Calu3 (cell line): ENCODE measurements around the gene SYPL1. TPM values are rescaled to one million over a fixed set of nuclear protein-coding genes. Genes with fewer than 3 reads are reported as not detected.

Experiments used
- BruUV-seq: library from RNA; stranded (reverse); fragments of 400-500 nt; replicated peaks from 2 replicates; lab custom pipeline; 2021; lab: Mats Ljungman, UMichigan
- CTCF ChIA-PET: fragments of 300-600 bp; sonication (Branson Sonifier 250); formaldehyde crosslinking; loops from one replicate; lab custom pipeline; 2022; ENCODE audit warnings: antibody characterized with exemption; lab: Charles Lee
- DNase-seq: peaks from one replicate; pipeline ENCODE4 v3.0.0; 2022
- H3K27ac Mint-ChIP-seq: one replicate; pipeline ENCODE4 v1.8.0; 2022; ENCODE audit warnings: mixed read lengths; ENCODE audit not compliant: unreplicated experiment
- H3K27me3 Mint-ChIP-seq: one replicate; pipeline ENCODE4 v1.8.0; 2022; ENCODE audit warnings: mixed read lengths; ENCODE audit not compliant: unreplicated experiment
- H3K36me3 Mint-ChIP-seq: one replicate; pipeline ENCODE4 v1.8.0; 2022; ENCODE audit warnings: mild to moderate bottlenecking, moderate library complexity, mixed read lengths; ENCODE audit not compliant: insufficient read depth, unreplicated experiment
- H3K4me1 Mint-ChIP-seq: one replicate; pipeline ENCODE4 v1.8.0; 2022; ENCODE audit warnings: mild to moderate bottlenecking, low read depth, mixed read lengths; ENCODE audit not compliant: unreplicated experiment
- H3K4me3 Mint-ChIP-seq: one replicate; pipeline ENCODE4 v1.8.0; 2022; ENCODE audit warnings: mild to moderate bottlenecking, low read depth, moderate library complexity, mixed read lengths; ENCODE audit not compliant: unreplicated experiment
- H3K9me3 Mint-ChIP-seq: one replicate; pipeline ENCODE4 v1.8.0; 2022; ENCODE audit warnings: low read depth, mixed read lengths; ENCODE audit not compliant: unreplicated experiment
- CTCF ChIP-seq: fragments of 200-600 bp; IDR thresholded peaks from one replicate; pipeline ENCODE4 v1.8.0; 2022; ENCODE audit warnings: antibody characterized with exemption; ENCODE audit not compliant: unreplicated experiment
- intact Hi-C: fragments of 100-400 bp; cut with micrococcal nuclease; formaldehyde crosslinking; loops from one replicate; pipeline ENCODE4 v1.10.0; 2022; ENCODE audit not compliant: unreplicated experiment
- total RNA-seq: library from RNA; stranded (reverse); gene quantifications from 2 replicates; pipeline ENCODE4 v1.2.3, GENCODE V29; 2022

Gene SYPL1
- total RNA-seq, 1 experiment from 2014 or later = 88.3 TPM

DNA sequence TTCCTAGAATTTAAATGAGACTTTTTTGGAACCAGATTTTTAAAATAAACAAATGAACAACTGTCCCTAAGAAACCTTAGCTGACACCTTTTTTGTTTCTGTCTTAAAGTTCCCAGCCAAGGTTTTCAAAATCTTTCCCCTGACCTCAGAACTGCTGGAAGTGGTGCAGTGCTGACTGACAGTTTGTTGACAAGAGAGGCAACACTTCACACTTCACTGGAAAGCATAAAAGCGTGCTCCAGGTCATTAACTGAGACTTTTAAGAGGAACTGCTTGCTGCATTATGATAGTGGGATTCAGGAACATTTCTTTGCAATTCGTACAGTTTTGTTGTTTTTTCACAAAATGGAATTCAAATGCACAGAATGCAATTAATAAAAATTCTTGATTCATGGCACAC, 36.2 kb downstream of the SYPL1 start:
- DNase-seq = no peak
- CTCF ChIA-PET = no interaction called here
- intact Hi-C loops = no loop called here
- Mint-ChIP-seq H3K4me3 (no peak overlapping the region), H3K36me3 (no peaks in the 10 kb centered on the region), H3K27ac (no peak overlapping the region), H3K9me3 (no peaks in the 10 kb centered on the region), H3K27me3 (no peaks in the 10 kb centered on the region), H3K4me1 (peaks cover 19% of the 10 kb centered on the region)
- TF ChIP-seq CTCF = no peak
- BruUV-seq = no TSS peak

DNA sequence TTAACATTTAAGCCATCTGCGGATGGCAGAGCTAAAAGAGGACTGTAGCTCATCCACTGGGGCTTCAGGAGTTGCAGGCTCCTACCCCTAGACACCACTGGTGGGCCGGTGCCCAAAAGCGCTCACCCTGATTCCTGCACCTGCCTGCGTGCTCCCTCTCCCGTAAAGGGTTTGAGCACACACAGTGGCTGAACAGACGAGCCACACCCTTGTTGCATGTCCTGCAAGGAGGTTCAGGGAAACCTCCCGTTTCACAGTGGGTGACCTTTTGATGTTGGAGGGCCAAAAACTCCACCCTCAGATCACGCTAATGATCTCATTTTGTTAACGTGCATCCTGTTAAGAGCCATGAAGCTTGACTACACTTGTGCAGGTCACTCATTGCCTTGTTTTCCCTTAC, 37.9 kb downstream of the SYPL1 start:
- intact Hi-C loops = loop anchor here (5.0 kb wide), 1 partner anchor 38 kb away; the partner anchor contains the start of gene SYPL1
- Mint-ChIP-seq H3K4me1 (peaks cover 35% of the 10 kb centered on the region), H3K27ac (no peak overlapping the region), H3K36me3 (no peaks in the 10 kb centered on the region), H3K9me3 (no peaks in the 10 kb centered on the region), H3K4me3 (no peak overlapping the region), H3K27me3 (no peaks in the 10 kb centered on the region)
- TF ChIP-seq CTCF = no peak
- BruUV-seq = no TSS peak
- DNase-seq = no peak
- CTCF ChIA-PET = interaction anchor here (0.9 kb wide), 1 partner anchor 9 kb away, joined by 3 read pairs; no protein-coding TSS in a partner anchor

DNA sequence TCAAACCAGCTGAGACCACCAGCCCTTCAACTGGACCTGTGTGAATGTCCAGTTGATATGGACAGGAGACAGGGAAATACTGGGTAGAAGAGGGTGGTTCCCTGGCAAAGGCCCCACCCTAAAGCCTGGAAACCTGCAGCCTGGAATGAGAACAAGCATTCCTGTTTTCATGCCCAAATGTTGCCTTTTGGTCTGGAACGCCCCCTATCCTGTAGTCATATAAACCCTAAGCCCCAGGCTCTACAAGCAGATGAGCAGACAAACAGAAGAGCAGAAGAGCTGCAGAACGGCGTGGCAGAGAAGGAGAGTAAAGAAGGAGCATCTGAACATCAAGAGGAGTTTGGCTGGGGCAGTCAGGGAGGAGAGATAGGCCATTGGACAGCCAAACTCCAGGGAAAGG, 38.4 kb downstream of the SYPL1 start:
- Mint-ChIP-seq H3K27ac (no peak overlapping the region), H3K27me3 (no peaks in the 10 kb centered on the region), H3K4me1 (peaks cover 41% of the 10 kb centered on the region), H3K36me3 (no peaks in the 10 kb centered on the region), H3K4me3 (no peak overlapping the region), H3K9me3 (no peaks in the 10 kb centered on the region)
- DNase-seq = no peak
- intact Hi-C loops = loop anchor here (5.0 kb wide), 1 partner anchor 39 kb away; the partner anchor contains the start of gene SYPL1
- TF ChIP-seq CTCF = no peak
- CTCF ChIA-PET = no interaction called here
- no TSS peak for BruUV-seq

DNA sequence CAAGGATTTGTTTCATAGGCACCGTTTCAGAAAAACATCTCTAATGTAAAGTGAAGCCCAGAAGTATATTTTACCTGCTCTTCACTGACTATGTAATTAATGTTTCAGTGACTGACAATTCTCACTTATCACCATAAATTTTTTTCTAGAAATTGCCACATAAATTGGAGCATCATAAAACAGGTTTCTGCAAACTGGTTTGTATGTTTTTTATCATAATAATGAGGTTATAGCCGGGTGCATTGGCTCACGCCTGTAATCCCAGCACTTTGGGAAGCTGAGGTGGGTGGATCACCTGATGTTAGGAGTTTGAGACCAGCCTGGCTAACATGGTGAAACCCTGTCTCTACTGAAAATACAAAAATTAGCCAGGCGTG, 39.4 kb downstream of the SYPL1 start:
- Mint-ChIP-seq H3K9me3 (no peaks in the 10 kb centered on the region), H3K36me3 (no peaks in the 10 kb centered on the region), H3K4me3 (no peak overlapping the region), H3K27ac (no peak overlapping the region), H3K4me1 (peaks cover 42% of the 10 kb centered on the region), H3K27me3 (no peaks in the 10 kb centered on the region)
- no peak for TF ChIP-seq CTCF
- CTCF ChIA-PET = interaction anchor here (1.4 to 1.8 kb wide), 3 partner anchors 8 to 39 kb away, joined by 4 to 9 read pairs (median 8); partner anchors contain the start of gene SYPL1
- no TSS peak for BruUV-seq
- intact Hi-C loops = loop anchor here (5.0 kb wide), 1 partner anchor 40 kb away; the partner anchor contains the start of gene SYPL1
- DNase-seq = no peak
